ENCODE results near the gene RBM12. TPM values are rescaled to one million over a fixed set of nuclear protein-coding genes. Genes with fewer than 3 reads are reported as not detected.

RBM12 gene
- polyA plus RNA-seq, 4 donors: 6.9 to 61.6 (median 12.6) TPM

GRCh38 chr20:35604449-35604747, 60.3 kb downstream of the RBM12 start:
- peak overlapping the region in 1 of 3 donors; percentile 7 for H3K27ac ChIP-seq (ENCODE audit: low read depth in 1 of 3, low read length in 2 of 3)
- FAIRE-seq (no peak), DNase-seq (peak; percentile 23 to 57)
- H3K4me3 ChIP-seq (ENCODE audit: low read depth in 1 of 3, low read length in 3 of 3): no peak overlapping the region
- H3K36me3 ChIP-seq (ENCODE audit: control insufficient read depth in 3 of 3, insufficient read depth in 2 of 3, low read depth in 1 of 3, low read length in 3 of 3): no peaks in the 10 kb centered on the region
- WGBS, 3 donors: 31 to 41% (median 33%) methylated on average over 4 of the region's 4 CpGs
- H3K27me3 ChIP-seq (ENCODE audit: control insufficient read depth in 3 of 3, insufficient read depth in 3 of 3, low read length in 3 of 3): peaks cover 0 to 28% (median 3%) of the 10 kb centered on the region in 3 donors
- H3K4me1 ChIP-seq (ENCODE audit: control insufficient read depth in 3 of 3, insufficient read depth in 2 of 3, low read depth in 1 of 3, low read length in 2 of 3): peaks cover 1 to 17% (median 2%) of the 10 kb centered on the region in 3 donors
- no peaks in the 10 kb centered on the region for H3K9me3 ChIP-seq (ENCODE audit: control insufficient read depth in 2 of 2, insufficient read depth in 1 of 2, low read depth in 1 of 2, low read length in 1 of 2)

- H3K36me3 ChIP-seq (ENCODE audit: control insufficient read depth in 3 of 3, insufficient read depth in 2 of 3, low read depth in 1 of 3, low read length in 3 of 3): no peaks in the 10 kb centered on the region
- no peak overlapping the region for H3K4me3 ChIP-seq (ENCODE audit: low read depth in 1 of 3, low read length in 3 of 3)
- H3K27me3 ChIP-seq (ENCODE audit: control insufficient read depth in 3 of 3, insufficient read depth in 3 of 3, low read length in 3 of 3): peaks cover 0 to 28% (median 6%) of the 10 kb centered on the region in 3 donors
- peaks cover 1 to 17% (median 2%) of the 10 kb centered on the region in 3 donors for H3K4me1 ChIP-seq (ENCODE audit: control insufficient read depth in 3 of 3, insufficient read depth in 2 of 3, low read depth in 1 of 3, low read length in 2 of 3)
- WGBS, 3 donors: 72 to 85% (median 75%) methylated on average over 11 of the region's 11 CpGs
- FAIRE-seq (no peak), DNase-seq (peak in 1 of 2 donors; percentile 55)
- H3K9me3 ChIP-seq (ENCODE audit: control insufficient read depth in 2 of 2, insufficient read depth in 1 of 2, low read depth in 1 of 2, low read length in 1 of 2): no peaks in the 10 kb centered on the region
- peak overlapping the region in 1 of 3 donors; percentile 7 for H3K27ac ChIP-seq (ENCODE audit: low read depth in 1 of 3, low read length in 2 of 3)
Observed at GRCh38 chr20:35603695-35604448, 60.8 kb downstream of the RBM12 start.

- no peak for DNase-seq
- H3K36me3 ChIP-seq (ENCODE audit: control insufficient read depth in 3 of 3, insufficient read depth in 2 of 3, low read depth in 1 of 3, low read length in 3 of 3): no peaks in the 10 kb centered on the region
- H3K27ac ChIP-seq (ENCODE audit: low read depth in 1 of 3, low read length in 2 of 3): no peak overlapping the region
- peaks cover 1 to 17% (median 2%) of the 10 kb centered on the region in 3 donors for H3K4me1 ChIP-seq (ENCODE audit: control insufficient read depth in 3 of 3, insufficient read depth in 2 of 3, low read depth in 1 of 3, low read length in 2 of 3)
- FAIRE-seq: no peak
- H3K4me3 ChIP-seq (ENCODE audit: low read depth in 1 of 3, low read length in 3 of 3): no peak overlapping the region
- 91 to 97% (median 93%) methylated on average over 15 of the region's 15 CpGs for WGBS, 3 donors
- H3K27me3 ChIP-seq (ENCODE audit: control insufficient read depth in 3 of 3, insufficient read depth in 3 of 3, low read length in 3 of 3): peaks cover 0 to 28% (median 6%) of the 10 kb centered on the region in 3 donors
- no peaks in the 10 kb centered on the region for H3K9me3 ChIP-seq (ENCODE audit: control insufficient read depth in 2 of 2, insufficient read depth in 1 of 2, low read depth in 1 of 2, low read length in 1 of 2)
Observed at GRCh38 chr20:35602851-35603495, 61.7 kb downstream of the RBM12 start.

- no peak for FAIRE-seq
- 31 to 35% (median 34%) methylated on average over 27 to 30 of the region's 30 CpGs for WGBS, 3 donors
- H3K9me3 ChIP-seq (ENCODE audit: control insufficient read depth in 2 of 2, insufficient read depth in 1 of 2, low read depth in 1 of 2, low read length in 1 of 2): no peaks in the 10 kb centered on the region
- peaks cover 0 to 28% (median 6%) of the 10 kb centered on the region in 3 donors for H3K27me3 ChIP-seq (ENCODE audit: control insufficient read depth in 3 of 3, insufficient read depth in 3 of 3, low read length in 3 of 3)
- peak overlapping the region in 2 of 3 donors; percentile 42 to 48 for H3K4me3 ChIP-seq (ENCODE audit: low read depth in 1 of 3, low read length in 3 of 3)
- peak overlapping the region in 1 of 3 donors; percentile 53 for H3K27ac ChIP-seq (ENCODE audit: low read depth in 1 of 3, low read length in 2 of 3)
- DNase-seq: no peak
- H3K4me1 ChIP-seq (ENCODE audit: control insufficient read depth in 3 of 3, insufficient read depth in 2 of 3, low read depth in 1 of 3, low read length in 2 of 3): peaks cover 1 to 17% (median 2%) of the 10 kb centered on the region in 3 donors
- H3K36me3 ChIP-seq (ENCODE audit: control insufficient read depth in 3 of 3, insufficient read depth in 2 of 3, low read depth in 1 of 3, low read length in 3 of 3): no peaks in the 10 kb centered on the region
Observed at GRCh38 chr20:35601990-35602389, 62.7 kb downstream of the RBM12 start.

GRCh38 chr20:35600993-35601973, 63.4 kb downstream of the RBM12 start:
- no peak for FAIRE-seq

GRCh38 chr20:35600176-35600992, 64.3 kb downstream of the RBM12 start:
- Histone ChIP-seq H3K27me3 (ENCODE audit: control insufficient read depth in 3 of 3, insufficient read depth in 3 of 3, low read length in 3 of 3) (peaks cover 0 to 31% (median 6%) of the 10 kb centered on the region in 3 donors), H3K4me3 (ENCODE audit: low read depth in 1 of 3, low read length in 3 of 3) (peak overlapping the region in 1 of 3 donors; percentile 42), H3K27ac (ENCODE audit: low read depth in 1 of 3, low read length in 2 of 3) (no peak overlapping the region), H3K9me3 (ENCODE audit: control insufficient read depth in 2 of 2, insufficient read depth in 1 of 2, low read depth in 1 of 2, low read length in 1 of 2) (no peaks in the 10 kb centered on the region), H3K4me1 (ENCODE audit: control insufficient read depth in 3 of 3, insufficient read depth in 2 of 3, low read depth in 1 of 3, low read length in 2 of 3) (peaks cover 1 to 17% (median 2%) of the 10 kb centered on the region in 3 donors), H3K36me3 (ENCODE audit: control insufficient read depth in 3 of 3, insufficient read depth in 2 of 3, low read depth in 1 of 3, low read length in 3 of 3) (no peaks in the 10 kb centered on the region)
- WGBS, 3 donors: 30 to 36% (median 30%) methylated on average over 32 to 34 of the region's 34 CpGs
- no peak for FAIRE-seq
- no peak for DNase-seq

More at GRCh38 chr20:35600993-35601973, 63.4 kb downstream of the RBM12 start:
- peak overlapping the region in 1 of 3 donors; percentile 53 for H3K27ac ChIP-seq (ENCODE audit: low read depth in 1 of 3, low read length in 2 of 3)
- H3K27me3 ChIP-seq (ENCODE audit: control insufficient read depth in 3 of 3, insufficient read depth in 3 of 3, low read length in 3 of 3): peaks cover 0 to 29% (median 6%) of the 10 kb centered on the region in 3 donors
- peaks cover 1 to 17% (median 2%) of the 10 kb centered on the region in 3 donors for H3K4me1 ChIP-seq (ENCODE audit: control insufficient read depth in 3 of 3, insufficient read depth in 2 of 3, low read depth in 1 of 3, low read length in 2 of 3)
- WGBS, 3 donors: 0 to 1% (median 1%) methylated on average over 86 to 103 of the region's 103 CpGs
- DNase-seq: peak; percentile 76 to 88
- H3K36me3 ChIP-seq (ENCODE audit: control insufficient read depth in 3 of 3, insufficient read depth in 2 of 3, low read depth in 1 of 3, low read length in 3 of 3): no peaks in the 10 kb centered on the region
- H3K9me3 ChIP-seq (ENCODE audit: control insufficient read depth in 2 of 2, insufficient read depth in 1 of 2, low read depth in 1 of 2, low read length in 1 of 2): no peaks in the 10 kb centered on the region
- H3K4me3 ChIP-seq (ENCODE audit: low read depth in 1 of 3, low read length in 3 of 3): peak overlapping the region in 2 of 3 donors; percentile 42 to 48

- WGBS, 3 donors: 83 to 92% (median 92%) methylated on average over 7 to 9 of the region's 9 CpGs
- Histone ChIP-seq H3K27me3 (ENCODE audit: control insufficient read depth in 3 of 3, insufficient read depth in 3 of 3, low read length in 3 of 3) (peaks cover 0 to 31% (median 6%) of the 10 kb centered on the region in 3 donors), H3K9me3 (ENCODE audit: control insufficient read depth in 2 of 2, insufficient read depth in 1 of 2, low read depth in 1 of 2, low read length in 1 of 2) (no peaks in the 10 kb centered on the region), H3K36me3 (ENCODE audit: control insufficient read depth in 3 of 3, insufficient read depth in 2 of 3, low read depth in 1 of 3, low read length in 3 of 3) (no peaks in the 10 kb centered on the region), H3K4me3 (ENCODE audit: low read depth in 1 of 3, low read length in 3 of 3) (no peak overlapping the region), H3K27ac (ENCODE audit: low read depth in 1 of 3, low read length in 2 of 3) (no peak overlapping the region), H3K4me1 (ENCODE audit: control insufficient read depth in 3 of 3, insufficient read depth in 2 of 3, low read depth in 1 of 3, low read length in 2 of 3) (peaks cover 1 to 17% (median 2%) of the 10 kb centered on the region in 3 donors)
- no peak for FAIRE-seq
- no peak for DNase-seq
Observed at GRCh38 chr20:35599776-35600120, 65.0 kb downstream of the RBM12 start.

Data from small intestine (tissue), 7 donors.